ENCODE measurements around the gene CACNA2D3. TPM values are rescaled to one million over a fixed set of nuclear protein-coding genes. Genes with fewer than 3 reads are reported as not detected.

The CACNA2D3 gene
- total RNA-seq, 2 donors from 2014 or later, result 0.97 TPM; not detected in 1

DNA sequence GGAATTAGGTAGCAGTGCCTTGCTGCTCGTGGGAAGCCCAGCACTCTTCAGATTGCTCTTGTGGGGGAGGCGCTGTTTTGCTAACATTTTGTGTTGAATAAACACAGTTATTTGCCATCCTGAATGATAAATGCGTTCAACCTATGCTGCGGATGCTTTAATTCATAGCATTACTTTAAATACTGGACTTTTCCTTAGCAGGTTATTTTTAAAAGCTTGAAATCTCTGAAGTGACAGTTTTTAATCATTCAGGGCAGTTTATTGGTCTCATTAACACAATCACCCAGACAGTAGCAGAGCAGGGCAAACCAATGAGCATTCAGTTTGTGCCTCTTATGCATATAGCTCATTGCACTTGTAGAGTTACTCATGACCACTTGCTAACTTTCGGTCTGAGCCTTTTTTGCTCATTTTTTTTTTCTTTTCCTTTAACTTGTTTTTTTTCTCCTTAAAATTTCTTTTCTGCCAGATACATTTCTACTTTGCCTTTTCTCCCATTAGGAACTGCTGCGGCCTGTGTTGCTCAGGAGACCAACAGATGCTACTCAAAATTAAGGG, 5.2 kb downstream of the CACNA2D3 start:
- Histone ChIP-seq H3K27me3 (ENCODE audit: control insufficient read depth, insufficient read depth, low read length, poor library complexity, severe bottlenecking) (peaks cover 52% of the 10 kb centered on the region), H3K36me3 (ENCODE audit: control insufficient read depth, insufficient read depth, low read length) (no peaks in the 10 kb centered on the region), H3K9me3 (ENCODE audit: control insufficient read depth, low read length) (no peaks in the 10 kb centered on the region), H3K4me3 (ENCODE audit: low read length) (no peak overlapping the region), H3K27ac (ENCODE audit: low read depth, low read length) (no peak overlapping the region), H3K9ac (ENCODE audit: extremely low read depth, low read length, poor library complexity, severe bottlenecking) (no peak overlapping the region), H3K4me1 (ENCODE audit: control insufficient read depth, insufficient read depth, low read length) (no peaks in the 10 kb centered on the region)
- Mint-ChIP-seq H3K27me3 (ENCODE audit: insufficient read depth) (peaks cover 48% of the 10 kb centered on the region), H3K27ac (no peak overlapping the region), H3K36me3 (ENCODE audit: low read depth) (no peaks in the 10 kb centered on the region), H3K4me3 (no peak overlapping the region), H3K4me1 (peaks cover 8% of the 10 kb centered on the region), H3K9me3 (no peaks in the 10 kb centered on the region)
- DNase-seq, result no peak
- 87 to 93% methylated on average over 2 to 6 of the region's 6 CpGs for WGBS, 2 experiments (ENCODE audit: insufficient coverage in 1 of 2, insufficient read length in 1 of 2)
- TF ChIP-seq, protein P1, sequence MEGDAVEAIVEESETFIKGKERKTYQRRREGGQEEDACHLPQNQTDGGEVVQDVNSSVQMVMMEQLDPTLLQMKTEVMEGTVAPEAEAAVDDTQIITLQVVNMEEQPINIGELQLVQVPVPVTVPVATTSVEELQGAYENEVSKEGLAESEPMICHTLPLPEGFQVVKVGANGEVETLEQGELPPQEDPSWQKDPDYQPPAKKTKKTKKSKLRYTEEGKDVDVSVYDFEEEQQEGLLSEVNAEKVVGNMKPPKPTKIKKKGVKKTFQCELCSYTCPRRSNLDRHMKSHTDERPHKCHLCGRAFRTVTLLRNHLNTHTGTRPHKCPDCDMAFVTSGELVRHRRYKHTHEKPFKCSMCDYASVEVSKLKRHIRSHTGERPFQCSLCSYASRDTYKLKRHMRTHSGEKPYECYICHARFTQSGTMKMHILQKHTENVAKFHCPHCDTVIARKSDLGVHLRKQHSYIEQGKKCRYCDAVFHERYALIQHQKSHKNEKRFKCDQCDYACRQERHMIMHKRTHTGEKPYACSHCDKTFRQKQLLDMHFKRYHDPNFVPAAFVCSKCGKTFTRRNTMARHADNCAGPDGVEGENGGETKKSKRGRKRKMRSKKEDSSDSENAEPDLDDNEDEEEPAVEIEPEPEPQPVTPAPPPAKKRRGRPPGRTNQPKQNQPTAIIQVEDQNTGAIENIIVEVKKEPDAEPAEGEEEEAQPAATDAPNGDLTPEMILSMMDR (conservative IDR thresholded peaks at IDR 0.05), result no peak

DNA sequence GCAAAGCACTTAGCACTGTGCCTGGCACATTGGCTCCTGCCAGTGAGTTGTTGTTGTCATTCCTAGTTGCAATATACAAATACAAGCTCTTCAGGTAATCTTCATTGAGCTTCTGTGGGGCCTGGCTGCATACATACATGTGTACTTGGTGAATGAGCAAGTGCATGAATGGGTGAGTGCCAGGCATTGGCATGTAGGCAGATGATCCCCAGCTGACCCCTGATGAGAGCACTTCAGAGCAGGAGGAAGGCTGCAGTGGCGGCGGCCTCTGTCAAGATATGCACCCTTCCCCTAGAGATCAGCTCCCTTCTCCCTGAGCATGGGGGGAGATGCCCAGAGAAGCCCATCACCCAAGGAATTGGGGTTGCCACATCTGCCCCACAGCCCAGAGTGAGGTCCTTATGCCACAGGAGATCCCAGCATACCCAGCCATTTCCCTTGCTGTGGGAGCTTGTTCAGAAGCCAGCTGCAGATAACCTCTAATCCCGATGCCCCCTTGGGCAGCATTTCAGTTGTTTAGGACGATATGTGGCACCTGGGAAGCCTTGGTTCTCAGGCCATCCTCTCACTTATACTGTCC, 8.8 kb downstream of the CACNA2D3 start:
- peaks cover 18% of the 10 kb centered on the region for H3K27me3 Mint-ChIP-seq (ENCODE audit: insufficient read depth)
- H3K4me3 ChIP-seq (ENCODE audit: low read length), result no peak overlapping the region
- H3K4me3 Mint-ChIP-seq, result no peak overlapping the region
- peaks cover 16% of the 10 kb centered on the region for H3K27me3 ChIP-seq (ENCODE audit: control insufficient read depth, insufficient read depth, low read length, poor library complexity, severe bottlenecking)
- DNase-seq, result no peak
- TF ChIP-seq, protein P1 (conservative IDR thresholded peaks at IDR 0.05), result no peak
- no peak overlapping the region for H3K9ac ChIP-seq (ENCODE audit: extremely low read depth, low read length, poor library complexity, severe bottlenecking)
- no peak overlapping the region for H3K27ac Mint-ChIP-seq
- H3K4me1 Mint-ChIP-seq, result no peaks in the 10 kb centered on the region
- no peaks in the 10 kb centered on the region for H3K9me3 Mint-ChIP-seq
- 85 to 100% methylated on average over 1 to 4 of the region's 4 CpGs for WGBS, 2 experiments (ENCODE audit: insufficient coverage in 1 of 2, insufficient read length in 1 of 2)
- H3K36me3 ChIP-seq (ENCODE audit: control insufficient read depth, insufficient read depth, low read length), result no peaks in the 10 kb centered on the region
- no peaks in the 10 kb centered on the region for H3K9me3 ChIP-seq (ENCODE audit: control insufficient read depth, low read length)
- H3K27ac ChIP-seq (ENCODE audit: low read depth, low read length), result no peak overlapping the region
- H3K36me3 Mint-ChIP-seq (ENCODE audit: low read depth), result no peaks in the 10 kb centered on the region
- H3K4me1 ChIP-seq (ENCODE audit: control insufficient read depth, insufficient read depth, low read length), result no peaks in the 10 kb centered on the region

DNA sequence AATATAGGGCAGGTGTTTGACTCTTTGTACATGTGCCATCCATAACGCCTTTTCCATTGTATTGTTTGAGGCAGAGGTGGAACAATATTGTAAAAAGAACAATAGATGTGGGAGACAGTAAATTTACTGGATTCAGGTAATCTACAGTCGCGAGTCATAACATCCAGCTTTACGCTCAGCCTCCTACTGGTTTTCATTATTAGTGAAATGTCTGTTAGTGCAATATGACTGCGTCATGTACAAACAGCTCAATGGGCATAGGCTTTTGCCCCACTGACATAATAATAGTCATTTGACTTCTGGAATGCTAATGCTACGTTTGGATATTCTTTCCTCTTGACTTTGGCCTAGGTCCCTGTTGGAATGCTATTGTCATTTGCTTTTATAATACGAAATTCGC, 9.5 kb downstream of the CACNA2D3 start:
- no peak overlapping the region for H3K9ac ChIP-seq (ENCODE audit: extremely low read depth, low read length, poor library complexity, severe bottlenecking)
- H3K36me3 Mint-ChIP-seq (ENCODE audit: low read depth), result no peaks in the 10 kb centered on the region

More for the DNA sequence above, 9.5 kb downstream of the CACNA2D3 start:
- DNase-seq, result no peak
- peaks cover 9% of the 10 kb centered on the region for H3K27me3 ChIP-seq (ENCODE audit: control insufficient read depth, insufficient read depth, low read length, poor library complexity, severe bottlenecking)
- no peak overlapping the region for H3K4me3 Mint-ChIP-seq
- H3K27ac Mint-ChIP-seq, result no peak overlapping the region
- H3K27ac ChIP-seq (ENCODE audit: low read depth, low read length), result no peak overlapping the region
- TF ChIP-seq, protein P1 (conservative IDR thresholded peaks at IDR 0.05), result no peak
- no peaks in the 10 kb centered on the region for H3K36me3 ChIP-seq (ENCODE audit: control insufficient read depth, insufficient read depth, low read length)
- no peak overlapping the region for H3K4me3 ChIP-seq (ENCODE audit: low read length)
- H3K9me3 Mint-ChIP-seq, result no peaks in the 10 kb centered on the region
- H3K4me1 ChIP-seq (ENCODE audit: control insufficient read depth, insufficient read depth, low read length), result no peaks in the 10 kb centered on the region
- 90 to 97% methylated on average over 5 to 8 of the region's 8 CpGs for WGBS, 2 experiments (ENCODE audit: insufficient coverage in 1 of 2, insufficient read length in 1 of 2)
- no peaks in the 10 kb centered on the region for H3K9me3 ChIP-seq (ENCODE audit: control insufficient read depth, low read length)
- H3K4me1 Mint-ChIP-seq, result no peaks in the 10 kb centered on the region
- H3K27me3 Mint-ChIP-seq (ENCODE audit: insufficient read depth), result peaks cover 11% of the 10 kb centered on the region

All from endodermal cell (in vitro differentiated cells).